OCI-LY1 (cell line): ENCODE measurements around the gene GPR143.

ENCODE experiments used
- H2AFZ ChIP-seq: fragments of 200-600 bp; sonication (generic), shearing (Covaris generic); 2 replicates; pipeline ENCODE4 v1.6.0; 2014; ENCODE audit warnings: antibody characterized with exemption, mild to moderate bottlenecking, low read length
- H3F3A ChIP-seq: fragments of 200-600 bp; sonication (generic), shearing (Covaris generic); 2 replicates; pipeline ENCODE4 v1.6.0; 2014; ENCODE audit warnings: mild to moderate bottlenecking, antibody characterized with exemption, low read length, moderate library complexity; ENCODE audit not compliant: insufficient read depth
- H3K27ac ChIP-seq: fragments of 200-600 bp; sonication (generic); 2 replicates; pipeline ENCODE4 v1.5.1; 2014; ENCODE audit warnings: low read length, mixed run types, mild to moderate bottlenecking, low read depth; ENCODE audit not compliant: poor library complexity, severe bottlenecking
- H3K27me3 ChIP-seq: fragments of 200-600 bp; sonication (generic); 2 replicates; pipeline ENCODE4 v1.6.0; 2014; ENCODE audit warnings: antibody characterized with exemption, mild to moderate bottlenecking, low read length, moderate library complexity; ENCODE audit not compliant: insufficient read depth
- H3K36me3 ChIP-seq: fragments of 200-600 bp; sonication (generic); 2 replicates; pipeline ENCODE4 v1.6.1; 2014; ENCODE audit warnings: mild to moderate bottlenecking, antibody characterized with exemption, low read length, moderate library complexity, mixed read lengths; ENCODE audit not compliant: insufficient read depth
- H3K4me1 ChIP-seq: fragments of 200-600 bp; sonication (generic); 2 replicates; pipeline ENCODE4 v1.5.1; 2014; ENCODE audit warnings: mild to moderate bottlenecking, low read length, moderate library complexity; ENCODE audit not compliant: insufficient read depth, severe bottlenecking
- H3K4me2 ChIP-seq: fragments of 200-600 bp; sonication (generic), shearing (Covaris generic); 2 replicates; pipeline ENCODE4 v1.6.1; 2014; ENCODE audit warnings: low read length
- H3K4me3 ChIP-seq: fragments of 200-600 bp; sonication (generic); 2 replicates; pipeline ENCODE4 v1.5.1; 2014; ENCODE audit warnings: low read length, low read depth, mild to moderate bottlenecking, mixed read lengths; ENCODE audit not compliant: poor library complexity, severe bottlenecking
- H3K79me2 ChIP-seq: fragments of 200-600 bp; shearing (Covaris generic); 2 replicates; pipeline ENCODE4 v1.6.1; 2016; ENCODE audit warnings: mixed run types, low read length, mixed read lengths; ENCODE audit not compliant: insufficient read depth
- H3K9ac ChIP-seq: fragments of 200-600 bp; sonication (generic), shearing (Covaris generic); 2 replicates; pipeline ENCODE4 v1.6.1; 2014; ENCODE audit warnings: mild to moderate bottlenecking, low read length, mixed read lengths
- H3K9me2 ChIP-seq: fragments of 200-600 bp; sonication (generic), shearing (Covaris generic); 2 replicates; pipeline ENCODE4 v1.6.1; 2014; ENCODE audit warnings: low read depth, mild to moderate bottlenecking, low read length, mixed read lengths
- H3K9me3 ChIP-seq: fragments of 200-600 bp; shearing (Covaris generic); 2 replicates; pipeline ENCODE4 v1.6.1; 2014; ENCODE audit warnings: low read length, mixed read lengths
- H4K20me1 ChIP-seq: fragments of 200-600 bp; sonication (generic), shearing (Covaris generic); 2 replicates; pipeline ENCODE4 v1.6.0; 2016; ENCODE audit warnings: mild to moderate bottlenecking, low read length; ENCODE audit not compliant: insufficient read depth
- EZH2 ChIP-seq: fragments of 200-600 bp; sonication (generic), shearing (Covaris generic); IDR thresholded peaks from 2 replicates; pipeline ENCODE4 v1.8.0; 2017; ENCODE audit warnings: borderline replicate concordance, mixed run types, mild to moderate bottlenecking, antibody characterized with exemption, low read length, moderate library complexity, mixed read lengths
- TF ChIP-seq, protein P1 (sequence below): fragments of 200-600 bp; sonication (generic), shearing (Covaris generic); IDR thresholded peaks from 2 replicates; pipeline ENCODE4 v1.5.1; 2017; ENCODE audit warnings: mild to moderate bottlenecking, antibody characterized with exemption, low read length, moderate library complexity, mixed read lengths

The GPR143 gene

DNA sequence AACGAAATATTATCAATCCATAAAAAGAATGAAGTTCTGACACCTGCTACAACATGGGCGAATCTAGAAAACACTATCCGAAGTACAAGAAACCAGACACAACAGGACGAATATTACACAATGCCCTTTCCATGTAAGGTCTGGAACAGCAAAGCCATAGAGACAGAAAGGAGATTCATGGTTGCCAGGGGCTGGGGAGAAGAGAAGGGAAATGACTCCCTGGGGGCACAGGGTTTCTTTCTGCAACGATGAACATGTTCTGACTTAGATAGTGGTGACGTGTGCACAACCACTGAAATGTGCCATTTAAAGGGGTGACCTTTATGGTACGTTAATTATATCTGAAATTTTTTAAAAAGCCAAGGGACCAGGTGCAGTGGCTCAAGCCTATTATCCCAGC, 28.3 kb downstream of the GPR143 start:
- Histone ChIP-seq H4K20me1 (no peaks in the 10 kb centered on the region), H2AFZ (no peak overlapping the region), H3K9ac (no peak overlapping the region), H3K4me2 (no peak overlapping the region), H3K4me1 (no peaks in the 10 kb centered on the region), H3K36me3 (no peaks in the 10 kb centered on the region), H3F3A (no peaks in the 10 kb centered on the region), H3K79me2 (no peaks in the 10 kb centered on the region), H3K9me3 (no peaks in the 10 kb centered on the region), H3K27ac (no peak overlapping the region), H3K9me2 (no peaks in the 10 kb centered on the region), H3K4me3 (no peak overlapping the region), H3K27me3 (no peaks in the 10 kb centered on the region)
- TF ChIP-seq, protein P1, sequence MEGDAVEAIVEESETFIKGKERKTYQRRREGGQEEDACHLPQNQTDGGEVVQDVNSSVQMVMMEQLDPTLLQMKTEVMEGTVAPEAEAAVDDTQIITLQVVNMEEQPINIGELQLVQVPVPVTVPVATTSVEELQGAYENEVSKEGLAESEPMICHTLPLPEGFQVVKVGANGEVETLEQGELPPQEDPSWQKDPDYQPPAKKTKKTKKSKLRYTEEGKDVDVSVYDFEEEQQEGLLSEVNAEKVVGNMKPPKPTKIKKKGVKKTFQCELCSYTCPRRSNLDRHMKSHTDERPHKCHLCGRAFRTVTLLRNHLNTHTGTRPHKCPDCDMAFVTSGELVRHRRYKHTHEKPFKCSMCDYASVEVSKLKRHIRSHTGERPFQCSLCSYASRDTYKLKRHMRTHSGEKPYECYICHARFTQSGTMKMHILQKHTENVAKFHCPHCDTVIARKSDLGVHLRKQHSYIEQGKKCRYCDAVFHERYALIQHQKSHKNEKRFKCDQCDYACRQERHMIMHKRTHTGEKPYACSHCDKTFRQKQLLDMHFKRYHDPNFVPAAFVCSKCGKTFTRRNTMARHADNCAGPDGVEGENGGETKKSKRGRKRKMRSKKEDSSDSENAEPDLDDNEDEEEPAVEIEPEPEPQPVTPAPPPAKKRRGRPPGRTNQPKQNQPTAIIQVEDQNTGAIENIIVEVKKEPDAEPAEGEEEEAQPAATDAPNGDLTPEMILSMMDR = no peak
- no peak for TF ChIP-seq EZH2

DNA sequence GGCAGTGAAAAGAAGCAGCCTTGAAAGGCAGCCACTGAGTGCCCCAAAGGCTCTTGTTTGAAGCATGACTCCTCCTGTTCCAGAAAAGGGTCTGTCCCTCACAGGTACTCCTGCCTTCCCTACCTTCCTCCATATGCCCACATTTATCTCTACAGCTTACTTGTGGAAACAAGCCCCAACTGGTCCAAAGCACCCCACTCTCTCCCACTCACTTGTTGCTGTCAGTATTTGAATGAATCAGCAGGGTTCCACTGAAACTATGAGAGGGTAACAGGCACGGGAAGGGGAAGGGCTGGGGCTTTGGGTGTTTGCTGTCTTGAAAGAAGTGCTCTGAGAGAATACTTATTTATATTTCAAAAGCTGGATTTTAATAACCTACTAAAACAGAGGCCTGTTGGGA, 34.9 kb downstream of the GPR143 start:
- Histone ChIP-seq H3K9me2 (no peaks in the 10 kb centered on the region), H3K4me2 (no peak overlapping the region), H3K27me3 (no peaks in the 10 kb centered on the region), H2AFZ (no peak overlapping the region), H3K4me3 (no peak overlapping the region), H4K20me1 (no peaks in the 10 kb centered on the region), H3K9ac (no peak overlapping the region), H3K9me3 (no peaks in the 10 kb centered on the region), H3K79me2 (no peaks in the 10 kb centered on the region), H3F3A (no peaks in the 10 kb centered on the region), H3K36me3 (no peaks in the 10 kb centered on the region), H3K27ac (no peak overlapping the region), H3K4me1 (no peaks in the 10 kb centered on the region)
- TF ChIP-seq EZH2 = no peak
- TF ChIP-seq, protein P1 = no peak

DNA sequence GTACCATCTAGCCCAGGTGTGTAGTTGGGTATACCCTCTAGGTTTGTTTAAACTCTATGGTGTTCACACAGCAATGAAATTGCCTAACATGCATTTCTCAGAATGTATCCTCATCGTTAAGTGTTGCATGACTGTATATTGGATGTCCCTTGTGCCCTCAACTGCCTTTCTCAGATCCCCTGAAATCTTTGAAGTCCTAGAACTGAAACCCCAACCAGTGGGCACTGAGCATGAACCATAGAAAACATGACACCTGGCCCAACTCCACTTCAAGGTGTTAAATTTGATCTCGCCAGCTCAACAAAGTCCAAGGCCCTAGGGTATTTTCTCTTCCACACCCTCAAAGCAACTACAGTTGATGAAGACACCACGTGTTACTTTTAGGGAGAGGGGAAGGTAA, 35.6 kb downstream of the GPR143 start:
- H3K9me2 ChIP-seq = no peaks in the 10 kb centered on the region
- no peaks in the 10 kb centered on the region for H3F3A ChIP-seq
- H3K27me3 ChIP-seq = no peaks in the 10 kb centered on the region
- H3K4me2 ChIP-seq = no peak overlapping the region
- no peaks in the 10 kb centered on the region; the same call in 1 of the 2 replicates for H3K36me3 ChIP-seq
- H3K27ac ChIP-seq = no peak overlapping the region
- no peak overlapping the region for H3K4me3 ChIP-seq
- H3K4me1 ChIP-seq = no peaks in the 10 kb centered on the region
- H2AFZ ChIP-seq = no peak overlapping the region
- no peak for TF ChIP-seq EZH2
- TF ChIP-seq, protein P1 = no peak
- no peaks in the 10 kb centered on the region for H4K20me1 ChIP-seq
- H3K9ac ChIP-seq = no peak overlapping the region
- H3K9me3 ChIP-seq = no peaks in the 10 kb centered on the region
- no peaks in the 10 kb centered on the region for H3K79me2 ChIP-seq
